Brain microvascular endothelial cell (primary cell): Measurements from ENCODE around the gene SIX5.

Experiments used
- DNase-seq: peaks from one replicate; pipeline ENCODE4 v3.0.0-alpha.2; 2020
- H3K27ac ChIP-seq: fragments of 250-450 bp; sonication (Bioruptor Pico); 2 replicates; pipeline ENCODE4 v1.5.1; 2020; ENCODE audit warnings: mild to moderate bottlenecking, moderate library complexity
- H3K27me3 ChIP-seq: fragments of 250-450 bp; sonication (Bioruptor Pico); replicated peaks from 2 replicates; pipeline ENCODE4 v1.5.1; 2020; ENCODE audit warnings: mild to moderate bottlenecking
- H3K36me3 ChIP-seq: fragments of 250-450 bp; sonication (Bioruptor Pico); replicated peaks from 2 replicates; pipeline ENCODE4 v1.5.1; 2020; ENCODE audit warnings: mild to moderate bottlenecking
- H3K4me3 ChIP-seq: 2 replicates; pipeline ENCODE4 v1.5.1; 2011; ENCODE audit warnings: low read depth, mild to moderate bottlenecking, control low read depth, low read length, moderate library complexity
- CTCF ChIP-seq: IDR thresholded peaks from 2 replicates; pipeline ENCODE4 v1.5.1; 2011; ENCODE audit warnings: low read depth, mild to moderate bottlenecking, moderate library complexity, low read length, control low read depth, inconsistent platforms; ENCODE audit errors: missing control alignments
- in situ Hi-C: cut with HindIII; loops from 2 replicates; pipeline ENCODE4 v1.10.0; 2017; ENCODE audit warnings: low sequenced_read_pairs, low pct_ligation_motif_present

The SIX5 gene

GRCh38 chr19:45779231-45780145 lies 10.4 kb upstream of the SIX5 start:
- no peak overlapping the region for H3K4me3 ChIP-seq

GRCh38 chr19:45778010-45778661 lies 9.1 kb upstream of the SIX5 start:
- in situ Hi-C loops = no loop called here
- no peak for TF ChIP-seq CTCF
- DNase-seq = no peak
- Histone ChIP-seq H3K27me3 (no peaks in the 10 kb centered on the region), H3K27ac (no peak overlapping the region), H3K36me3 (peaks cover 32% of the 10 kb centered on the region), H3K4me3 (no peak overlapping the region)

More at GRCh38 chr19:45779231-45780145, 10.4 kb upstream of the SIX5 start:
- Histone ChIP-seq H3K27me3 (no peaks in the 10 kb centered on the region), H3K36me3 (peaks cover 34% of the 10 kb centered on the region), H3K27ac (no peak overlapping the region)
- TF ChIP-seq CTCF = peak; percentile 64
- in situ Hi-C loops = no loop called here
- no peak for DNase-seq

- no peaks in the 10 kb centered on the region for H3K27me3 ChIP-seq
- H3K36me3 ChIP-seq = peaks cover 32% of the 10 kb centered on the region
- H3K4me3 ChIP-seq = no peak overlapping the region
- in situ Hi-C loops = no loop called here
- no peak for DNase-seq
- no peak for TF ChIP-seq CTCF
- no peak overlapping the region for H3K27ac ChIP-seq
Measured at GRCh38 chr19:45777395-45777961, 8.4 kb upstream of the SIX5 start.

- TF ChIP-seq CTCF = peak; percentile 9
- no peaks in the 10 kb centered on the region for H3K27me3 ChIP-seq
- H3K27ac ChIP-seq = no peak overlapping the region
- H3K4me3 ChIP-seq = no peak overlapping the region
- no peak for DNase-seq
- in situ Hi-C loops = no loop called here
- H3K36me3 ChIP-seq = peaks cover 32% of the 10 kb centered on the region
Measured at GRCh38 chr19:45774765-45775164, 5.7 kb upstream of the SIX5 start.

GRCh38 chr19:45773384-45773783 lies 4.3 kb upstream of the SIX5 start:
- in situ Hi-C loops = no loop called here
- no peak overlapping the region for H3K27ac ChIP-seq
- peaks cover 23% of the 10 kb centered on the region for H3K36me3 ChIP-seq
- DNase-seq = no peak
- no peak for TF ChIP-seq CTCF
- no peak overlapping the region for H3K4me3 ChIP-seq
- H3K27me3 ChIP-seq = no peaks in the 10 kb centered on the region
